Kidney (tissue), 14 donors: Measurements from ENCODE around the gene ATP6V1G1. TPM values are rescaled to one million over a fixed set of nuclear protein-coding genes. Genes with fewer than 3 reads are reported as not detected.

ENCODE experiments used
- DNase-seq, 5 donors: peaks; one replicate each; pipeline ENCODE4 v3.0.0-alpha.2; 2013 to 2020
- FAIRE-seq: peaks from 2 replicates; lab custom pipeline; 2012; peaks lifted over from hg19 to GRCh38; lab: Jason Lieb, UNC
- H3K27ac ChIP-seq, 2 donors: one replicate each; pipeline ENCODE4 v1.7.0; 2013; ENCODE audit warnings: low read depth in 2 of 2, low read length in 2 of 2, inconsistent platforms in 1 of 2
- H3K27me3 ChIP-seq: one replicate; pipeline ENCODE4 v1.7.1; 2013; ENCODE audit warnings: low read length, inconsistent platforms; ENCODE audit not compliant: control insufficient read depth, insufficient read depth
- H3K36me3 ChIP-seq, 3 donors: one replicate each; pipeline versions ENCODE4 v1.7.0 to v1.7.1; 2013; ENCODE audit warnings: low read length in 3 of 3, control low read depth in 1 of 3, inconsistent platforms in 1 of 3; ENCODE audit not compliant: insufficient read depth in 3 of 3, control insufficient read depth in 2 of 3
- H3K4me1 ChIP-seq, 3 donors: one replicate each; pipeline versions ENCODE4 v1.7.0 to v1.7.1; 2013; ENCODE audit warnings: low read length in 3 of 3, inconsistent platforms in 1 of 3, low read depth in 1 of 3; ENCODE audit not compliant: control insufficient read depth in 2 of 3, insufficient read depth in 2 of 3
- H3K4me3 ChIP-seq, 3 donors: one replicate each; pipeline versions ENCODE4 v1.7.0 to v1.8.1; 2013; ENCODE audit warnings: low read length in 3 of 3, control low read depth in 1 of 3, inconsistent platforms in 1 of 3
- H3K9ac ChIP-seq, 3 donors: one replicate each; pipeline versions ENCODE4 v1.7.0 to v1.7.1; 2013; ENCODE audit warnings: low read length in 3 of 3, control low read depth in 1 of 3, inconsistent platforms in 1 of 3
- H3K9me3 ChIP-seq, 3 donors: one replicate each; pipeline versions ENCODE4 v1.7.0 to v1.7.1; 2013; ENCODE audit warnings: low read length in 3 of 3, control low read depth in 1 of 3, inconsistent platforms in 1 of 3; ENCODE audit not compliant: control insufficient read depth in 2 of 3, insufficient read depth in 1 of 3
- intact Hi-C: fragments of 100-400 bp; cut with DNase I; formaldehyde crosslinking; loops from one replicate; pipeline ENCODE4 v1.11.1; 2022
- polyA plus RNA-seq: library from polyadenylated mRNA; stranded (reverse); fragments of 350-450 nt; fragmentation: Illumina TruSeq; extraction: RNeasy Lipid Tissue Mini Kit (QIAGEN cat#74804); gene quantifications from one replicate; pipeline ENCODE4 v1.2.3, GENCODE V29; 2014; ENCODE audit warnings: low read depth, low replicate concordance; ENCODE audit not compliant: insufficient read depth
- total RNA-seq: library from RNA; stranded (reverse); fragmentation: NEBNext Ultra II Directional; extraction: Animal tissue kit (Norgen Biotek cat#: 25700); gene quantifications from one replicate; pipeline ENCODE4 v1.2.1, GENCODE V29; 2021
- TF ChIP-seq, protein P1 (sequence below): IDR thresholded peaks from 3 replicates; pipeline ENCODE4 v1.5.1; 2012; ENCODE audit warnings: mild to moderate bottlenecking, moderate library complexity, borderline replicate concordance; ENCODE audit not compliant: insufficient read depth; ENCODE audit errors: extremely low read depth
- donor health status: control.
- donor health status: control.
- donor health status: control.
- donor health status: control.
- donor health status: control.
- donor health status: DM: yes; HTN: yes; CAD: no.
- donor health status: Normal renal cell carcinoma (clear cell type).

Gene ATP6V1G1
- total and polyA plus RNA-seq, 2 donors from 2014 or later, result 103 to 215 TPM

DNA sequence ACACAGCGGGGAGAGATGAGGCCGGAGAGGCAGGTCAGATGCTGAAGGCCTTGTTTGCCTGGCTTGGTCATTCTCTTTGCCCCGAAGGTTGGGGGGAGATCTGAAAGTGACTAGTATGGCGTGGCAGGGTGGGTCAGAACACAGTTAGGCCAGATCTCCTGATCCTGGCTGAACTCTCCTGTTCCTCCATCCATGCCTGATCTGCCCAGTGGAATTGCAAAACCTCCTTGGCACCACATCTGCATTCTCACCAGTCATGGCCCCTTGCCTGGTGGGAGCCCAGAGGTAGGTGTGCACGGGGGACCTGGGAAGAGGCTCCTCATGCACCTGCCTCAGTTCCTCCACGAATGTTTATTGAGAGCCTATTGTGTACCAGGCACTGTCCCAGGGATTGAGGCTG, 46.8 kb downstream of the ATP6V1G1 start:
- Histone ChIP-seq H3K36me3 (peaks cover 0 to 22% (median 15%) of the 10 kb centered on the region in 3 donors), H3K27me3 (no peaks in the 10 kb centered on the region), H3K4me3 (no peak overlapping the region), H3K9me3 (no peaks in the 10 kb centered on the region), H3K9ac (no peak overlapping the region), H3K4me1 (no peaks in the 10 kb centered on the region), H3K27ac (no peak overlapping the region)
- DNase-seq (peak in 1 of 5 donors; percentile 19), FAIRE-seq (no peak)
- TF ChIP-seq, protein P1, sequence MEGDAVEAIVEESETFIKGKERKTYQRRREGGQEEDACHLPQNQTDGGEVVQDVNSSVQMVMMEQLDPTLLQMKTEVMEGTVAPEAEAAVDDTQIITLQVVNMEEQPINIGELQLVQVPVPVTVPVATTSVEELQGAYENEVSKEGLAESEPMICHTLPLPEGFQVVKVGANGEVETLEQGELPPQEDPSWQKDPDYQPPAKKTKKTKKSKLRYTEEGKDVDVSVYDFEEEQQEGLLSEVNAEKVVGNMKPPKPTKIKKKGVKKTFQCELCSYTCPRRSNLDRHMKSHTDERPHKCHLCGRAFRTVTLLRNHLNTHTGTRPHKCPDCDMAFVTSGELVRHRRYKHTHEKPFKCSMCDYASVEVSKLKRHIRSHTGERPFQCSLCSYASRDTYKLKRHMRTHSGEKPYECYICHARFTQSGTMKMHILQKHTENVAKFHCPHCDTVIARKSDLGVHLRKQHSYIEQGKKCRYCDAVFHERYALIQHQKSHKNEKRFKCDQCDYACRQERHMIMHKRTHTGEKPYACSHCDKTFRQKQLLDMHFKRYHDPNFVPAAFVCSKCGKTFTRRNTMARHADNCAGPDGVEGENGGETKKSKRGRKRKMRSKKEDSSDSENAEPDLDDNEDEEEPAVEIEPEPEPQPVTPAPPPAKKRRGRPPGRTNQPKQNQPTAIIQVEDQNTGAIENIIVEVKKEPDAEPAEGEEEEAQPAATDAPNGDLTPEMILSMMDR, result no peak
- intact Hi-C loops, result no loop called here

DNA sequence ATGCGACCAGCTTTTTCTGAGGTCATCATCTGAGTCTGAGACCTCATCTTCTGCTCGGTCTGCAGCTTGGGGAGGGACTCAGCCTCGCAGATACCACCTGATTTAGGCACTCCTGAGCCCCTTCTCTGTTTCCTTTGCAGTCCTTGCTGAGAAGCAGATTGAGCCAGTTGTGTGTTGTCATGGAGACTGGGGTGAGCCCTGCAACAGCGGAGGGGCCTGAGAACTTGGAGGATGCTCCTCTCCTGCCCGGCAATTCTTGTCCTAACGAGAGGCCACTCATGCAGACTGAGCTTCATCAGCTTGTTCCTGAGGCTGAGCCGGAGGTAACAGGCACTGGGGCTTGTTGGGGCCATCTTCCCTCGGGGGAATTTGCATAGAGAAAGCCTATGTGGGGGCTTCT, 50.8 kb downstream of the ATP6V1G1 start:
- Histone ChIP-seq H3K27ac (no peak overlapping the region), H3K9me3 (no peaks in the 10 kb centered on the region), H3K9ac (no peak overlapping the region), H3K27me3 (no peaks in the 10 kb centered on the region), H3K4me1 (no peaks in the 10 kb centered on the region), H3K36me3 (peaks cover 0 to 14% (median 11%) of the 10 kb centered on the region in 3 donors), H3K4me3 (no peak overlapping the region)
- FAIRE-seq (no peak), DNase-seq (peak in 1 of 5 donors; percentile 28)
- intact Hi-C loops, result no loop called here
- TF ChIP-seq, protein P1, result no peak

DNA sequence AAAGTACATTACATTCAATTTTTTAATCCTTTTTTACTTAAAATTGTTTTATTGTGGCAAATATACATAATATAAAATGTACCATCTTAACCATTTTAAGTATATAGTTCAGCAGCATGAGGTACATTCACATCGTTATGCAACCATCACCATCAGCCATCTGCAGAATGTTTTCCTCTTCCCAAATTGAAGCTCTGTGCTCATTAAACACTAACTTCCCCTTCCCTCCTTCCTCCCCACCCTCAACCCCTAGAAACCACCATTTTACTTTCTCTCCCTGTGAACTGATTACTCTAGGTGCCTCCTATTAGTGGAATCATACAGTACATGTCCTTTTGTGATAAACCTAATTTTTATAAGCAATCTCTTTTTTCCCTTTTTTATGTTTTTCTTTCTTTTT, 54.4 kb downstream of the ATP6V1G1 start:
- Histone ChIP-seq H3K4me1 (no peaks in the 10 kb centered on the region), H3K9me3 (no peaks in the 10 kb centered on the region), H3K9ac (no peak overlapping the region), H3K36me3 (peaks cover 0 to 8% (median 0%) of the 10 kb centered on the region in 3 donors), H3K27me3 (no peaks in the 10 kb centered on the region), H3K4me3 (no peak overlapping the region), H3K27ac (no peak overlapping the region)
- TF ChIP-seq, protein P1, result no peak
- FAIRE-seq (no peak), DNase-seq (no peak)
- intact Hi-C loops, result no loop called here

DNA sequence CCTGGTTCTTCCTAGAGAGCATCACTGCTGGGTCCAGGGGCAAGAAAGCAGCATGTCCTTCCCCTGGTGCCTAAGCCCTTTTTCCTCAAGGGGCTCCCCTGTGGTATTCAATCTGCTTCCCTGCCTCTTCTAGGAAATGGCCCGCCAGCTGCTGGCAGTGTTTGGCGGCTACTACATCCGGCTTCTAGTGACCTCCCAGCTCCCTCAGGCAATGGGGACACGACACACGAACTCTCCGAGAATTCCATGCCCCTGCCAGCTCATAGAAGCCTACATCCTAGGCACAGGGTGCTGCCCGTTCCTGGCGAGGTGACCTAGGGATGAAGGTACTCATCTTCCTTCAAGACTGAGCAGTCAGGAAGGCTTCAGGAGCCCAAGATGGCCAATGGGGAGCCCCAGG, 55.4 kb downstream of the ATP6V1G1 start:
- intact Hi-C loops, result no loop called here
- peak in 2 of 5 donors; percentile 17 to 45 for DNase-seq
- Histone ChIP-seq H3K27me3 (no peaks in the 10 kb centered on the region), H3K4me1 (no peaks in the 10 kb centered on the region), H3K9me3 (no peaks in the 10 kb centered on the region), H3K4me3 (no peak overlapping the region), H3K9ac (no peak overlapping the region), H3K36me3 (peaks cover 0 to 8% (median 0%) of the 10 kb centered on the region in 3 donors), H3K27ac (no peak overlapping the region)
- FAIRE-seq, result no peak
- TF ChIP-seq, protein P1, result no peak
